Mammary epithelial cell (primary cell): ENCODE results near the gene LIMS4.
"Not testable (repeated sequence)": the region's sequence is repeated elsewhere in the genome, so short reads cannot be mapped to it uniquely, and the experiment has no call there.

Experiments used
- EZH2 ChIP-seq: IDR thresholded peaks from 2 replicates; pipeline ENCODE4 v1.6.1; 2012; ENCODE audit warnings: low read length, inconsistent platforms, borderline replicate concordance
- TF ChIP-seq, protein P1 (sequence below), 2 donors: IDR thresholded peaks in 1 of 2; conservative IDR thresholded peaks in 1 of 2; 2 replicates each; pipeline ENCODE4 v1.5.1; 2011 to 2012; ENCODE audit warnings: inconsistent platforms in 2 of 2, low read length in 2 of 2, mild to moderate bottlenecking in 2 of 2, control low read depth in 1 of 2, low read depth in 1 of 2; ENCODE audit not compliant: insufficient read depth in 1 of 2; ENCODE audit errors: extremely low read depth in 1 of 2

DNA sequence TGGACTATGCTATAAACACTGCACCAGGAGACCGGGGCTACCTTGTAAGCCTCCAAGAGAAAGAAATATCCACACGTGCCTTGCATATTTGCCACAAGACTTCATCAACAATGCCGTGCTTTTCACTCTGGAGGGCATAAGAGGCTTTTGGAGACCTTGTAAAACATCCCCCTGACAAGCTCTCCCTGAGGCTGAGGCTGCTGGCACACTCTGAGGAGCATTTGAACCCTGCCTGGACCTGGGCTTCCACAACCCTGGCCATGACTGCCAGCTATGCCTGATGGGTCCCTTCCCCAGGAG lies 393 bp upstream of the LIMS4 start:
- TF ChIP-seq, protein P1, sequence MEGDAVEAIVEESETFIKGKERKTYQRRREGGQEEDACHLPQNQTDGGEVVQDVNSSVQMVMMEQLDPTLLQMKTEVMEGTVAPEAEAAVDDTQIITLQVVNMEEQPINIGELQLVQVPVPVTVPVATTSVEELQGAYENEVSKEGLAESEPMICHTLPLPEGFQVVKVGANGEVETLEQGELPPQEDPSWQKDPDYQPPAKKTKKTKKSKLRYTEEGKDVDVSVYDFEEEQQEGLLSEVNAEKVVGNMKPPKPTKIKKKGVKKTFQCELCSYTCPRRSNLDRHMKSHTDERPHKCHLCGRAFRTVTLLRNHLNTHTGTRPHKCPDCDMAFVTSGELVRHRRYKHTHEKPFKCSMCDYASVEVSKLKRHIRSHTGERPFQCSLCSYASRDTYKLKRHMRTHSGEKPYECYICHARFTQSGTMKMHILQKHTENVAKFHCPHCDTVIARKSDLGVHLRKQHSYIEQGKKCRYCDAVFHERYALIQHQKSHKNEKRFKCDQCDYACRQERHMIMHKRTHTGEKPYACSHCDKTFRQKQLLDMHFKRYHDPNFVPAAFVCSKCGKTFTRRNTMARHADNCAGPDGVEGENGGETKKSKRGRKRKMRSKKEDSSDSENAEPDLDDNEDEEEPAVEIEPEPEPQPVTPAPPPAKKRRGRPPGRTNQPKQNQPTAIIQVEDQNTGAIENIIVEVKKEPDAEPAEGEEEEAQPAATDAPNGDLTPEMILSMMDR (conservative IDR thresholded peaks at IDR 0.05 in 1 of 2, IDR thresholded peaks at IDR 0.05 in 1 of 2; ENCODE audit: extremely low read depth in 1 of 2, insufficient read depth in 1 of 2, low read depth in 1 of 2, low read length in 2 of 2), result not testable (repeated sequence)
- TF ChIP-seq EZH2, result not testable (repeated sequence)
